Stimulated activated CD4-positive, alpha-beta T cell treated with anti-CD3 and anti-CD28 coated beads, TNF-alpha, amount 100 ng/mL, for 48 hours (primary cell): ENCODE measurements around the gene CDK12.
"Not testable (repeated sequence)": the region's sequence is repeated elsewhere in the genome, so short reads cannot be mapped to it uniquely, and the experiment has no call there.

Source experiments
- DNase-seq, 3 donors: peaks; one replicate each; pipeline ENCODE4 v3.0.0-alpha.2; 2020; ENCODE audit warnings: low read depth in 3 of 3

Gene CDK12

DNA sequence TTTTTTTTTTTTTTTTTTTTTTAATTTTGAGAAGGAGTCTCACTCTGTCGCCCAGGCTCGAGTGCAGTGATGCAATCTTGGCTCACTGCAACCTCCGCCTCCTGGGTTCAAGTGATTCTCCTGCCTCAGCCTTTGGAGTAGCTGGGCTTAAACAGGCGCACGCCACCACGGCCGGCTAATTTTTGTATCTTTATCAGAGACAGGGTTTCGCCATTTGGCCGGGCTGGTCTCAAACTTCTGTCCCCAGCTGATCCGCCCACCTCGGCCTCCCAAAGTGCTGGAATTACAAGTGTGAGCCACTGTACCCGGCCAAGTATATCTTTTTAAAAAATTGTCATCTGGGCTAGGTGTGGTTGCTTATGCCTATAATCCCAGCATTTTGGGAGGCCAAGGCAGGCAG is 35.6 kb downstream of the CDK12 start:
- not testable (repeated sequence) for DNase-seq

- no peak for DNase-seq
These were observed 46.2 kb downstream of the CDK12 start for GRCh38 chr17:39507511-39507910.

DNA sequence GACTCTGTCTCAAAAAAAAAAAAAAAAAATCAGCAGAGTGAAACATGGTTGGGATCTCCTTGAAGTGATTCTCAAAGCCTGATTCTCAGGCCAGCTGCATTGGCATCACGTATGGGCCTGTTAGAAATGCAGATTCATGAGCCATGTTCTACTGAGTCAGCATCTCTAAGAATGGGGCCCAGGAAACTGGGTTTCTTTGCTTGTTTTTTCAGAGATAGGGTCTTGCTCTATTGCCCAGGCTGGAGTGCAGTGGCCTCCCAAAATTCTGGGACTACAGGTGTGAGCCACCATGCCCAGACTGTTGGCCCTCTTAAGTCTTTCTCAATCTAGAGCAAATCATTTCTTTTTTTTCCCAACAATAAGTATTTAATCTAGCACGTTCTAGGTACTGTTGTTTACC is 47.7 kb downstream of the CDK12 start:
- no peak for DNase-seq

GRCh38 chr17:39513309-39513708 is 52.0 kb downstream of the CDK12 start:
- no peak for DNase-seq

DNA sequence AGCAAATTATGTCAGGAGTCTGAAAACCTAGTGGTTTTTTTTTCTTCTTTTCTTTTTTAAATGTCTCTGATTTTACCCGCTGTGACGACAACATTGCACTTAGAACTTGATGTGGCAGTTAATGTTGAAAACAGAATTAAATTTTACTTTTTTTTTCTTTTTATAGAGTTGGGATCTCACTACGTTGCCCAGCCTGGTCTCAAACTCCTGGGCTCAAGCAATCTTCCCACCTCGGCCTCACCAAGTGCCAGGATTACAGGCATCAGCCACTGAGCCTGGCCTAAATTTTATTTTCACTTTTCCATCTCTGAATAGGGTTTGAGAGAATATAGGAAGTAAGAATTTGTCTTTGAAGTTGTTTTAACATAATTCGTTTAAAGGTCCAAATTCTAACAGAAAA is 52.6 kb downstream of the CDK12 start:
- DNase-seq, result no peak

DNA sequence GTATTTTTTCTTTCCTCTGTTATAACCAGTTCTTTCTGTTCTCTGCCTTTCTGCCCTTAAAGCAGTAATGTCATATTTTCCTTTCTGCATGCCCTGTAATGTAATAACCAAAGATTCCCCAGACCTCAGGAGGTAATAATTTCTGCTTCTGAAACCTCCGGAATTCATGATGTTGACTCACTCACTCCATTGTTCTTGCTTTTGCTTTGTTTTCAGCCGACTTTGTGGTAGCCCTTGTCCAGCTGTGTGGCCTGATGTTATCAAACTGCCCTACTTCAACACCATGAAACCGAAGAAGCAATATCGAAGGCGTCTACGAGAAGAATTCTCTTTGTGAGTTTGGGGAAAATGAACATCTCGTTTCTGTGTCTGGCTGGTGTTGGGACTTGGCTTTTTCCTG is 55.9 kb downstream of the CDK12 start:
- no peak for DNase-seq

DNA sequence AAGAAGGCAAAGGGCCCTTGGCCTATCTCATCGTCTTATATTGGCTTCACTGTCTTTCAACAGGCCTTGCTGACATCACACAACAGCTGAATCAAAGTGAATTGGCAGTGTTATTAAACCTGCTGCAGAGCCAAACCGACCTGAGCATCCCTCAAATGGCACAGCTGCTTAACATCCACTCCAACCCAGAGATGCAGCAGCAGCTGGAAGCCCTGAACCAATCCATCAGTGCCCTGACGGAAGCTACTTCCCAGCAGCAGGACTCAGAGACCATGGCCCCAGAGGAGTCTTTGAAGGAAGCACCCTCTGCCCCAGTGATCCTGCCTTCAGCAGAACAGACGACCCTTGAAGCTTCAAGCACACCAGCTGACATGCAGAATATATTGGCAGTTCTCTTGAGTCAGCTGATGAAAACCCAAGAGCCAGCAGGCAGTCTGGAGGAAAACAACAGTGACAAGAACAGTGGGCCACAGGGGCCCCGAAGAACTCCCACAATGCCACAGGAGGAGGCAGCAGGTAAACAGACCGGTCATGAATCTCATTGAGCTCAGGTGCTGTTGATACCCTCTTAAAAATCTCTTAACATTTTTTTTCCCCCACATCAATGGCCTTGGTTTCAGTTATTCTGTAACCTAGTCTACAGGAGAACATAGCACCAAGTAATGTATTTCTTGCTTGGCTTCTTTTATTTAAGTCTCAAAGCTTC is 64.7 kb downstream of the CDK12 start:
- no peak for DNase-seq

GRCh38 chr17:39527220-39527813 is 66.0 kb downstream of the CDK12 start:
- no peak for DNase-seq

DNA sequence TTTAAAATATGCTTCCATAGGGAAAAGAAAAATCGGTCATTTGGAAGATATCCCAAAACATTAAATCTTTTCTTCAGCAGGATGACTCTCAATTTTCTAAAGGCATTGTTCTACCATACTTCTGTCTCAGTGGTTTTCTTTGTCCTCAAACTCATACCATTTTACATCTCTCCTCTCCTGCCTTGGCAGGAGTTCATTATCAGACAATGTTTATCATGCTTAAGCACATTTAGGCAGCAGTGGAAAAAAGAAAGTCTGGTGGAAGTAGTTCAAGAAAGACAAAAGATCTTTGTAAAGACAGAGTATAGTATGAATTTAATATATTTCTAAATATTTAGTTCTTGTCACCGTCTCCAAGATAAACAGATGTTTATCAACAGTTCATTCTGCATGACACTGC is 68.2 kb downstream of the CDK12 start:
- no peak for DNase-seq

DNA sequence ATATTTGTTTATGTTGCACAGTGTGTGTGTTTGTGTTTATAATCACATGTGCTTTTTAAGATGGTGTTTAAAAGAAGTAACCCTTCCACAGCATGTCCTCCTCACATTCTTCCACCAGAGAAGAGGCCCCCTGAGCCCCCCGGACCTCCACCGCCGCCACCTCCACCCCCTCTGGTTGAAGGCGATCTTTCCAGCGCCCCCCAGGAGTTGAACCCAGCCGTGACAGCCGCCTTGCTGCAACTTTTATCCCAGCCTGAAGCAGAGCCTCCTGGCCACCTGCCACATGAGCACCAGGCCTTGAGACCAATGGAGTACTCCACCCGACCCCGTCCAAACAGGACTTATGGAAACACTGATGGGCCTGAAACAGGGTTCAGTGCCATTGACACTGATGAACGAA is 69.2 kb downstream of the CDK12 start:
- DNase-seq, result no peak

- DNase-seq, result no peak
These were observed 70.0 kb downstream of the CDK12 start for GRCh38 chr17:39531252-39531651.

GRCh38 chr17:39533891-39534290 is 72.6 kb downstream of the CDK12 start:
- DNase-seq, result no peak

- no peak for DNase-seq
These were observed 73.6 kb downstream of the CDK12 start for GRCh38 chr17:39534768-39535405.

DNA sequence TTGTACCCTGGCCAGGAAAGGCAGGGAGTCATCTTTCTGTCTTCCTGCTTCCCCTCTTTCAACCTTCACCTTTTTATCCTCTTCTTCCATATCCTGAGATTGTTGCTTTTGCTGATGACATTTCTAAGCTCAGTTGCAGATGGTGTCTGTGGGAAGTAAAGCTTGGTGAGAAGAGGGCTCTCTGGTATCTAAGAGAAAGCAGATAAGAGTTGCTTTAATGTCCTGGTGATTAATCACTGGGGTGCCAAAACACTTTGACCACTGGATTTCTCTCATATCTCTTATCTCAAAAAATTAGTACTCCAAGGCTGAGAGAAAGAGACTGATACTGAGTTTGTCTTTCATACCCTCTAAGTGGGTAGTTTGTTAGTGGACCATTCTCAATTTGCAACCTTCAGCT is 75.2 kb downstream of the CDK12 start:
- no peak for DNase-seq

DNA sequence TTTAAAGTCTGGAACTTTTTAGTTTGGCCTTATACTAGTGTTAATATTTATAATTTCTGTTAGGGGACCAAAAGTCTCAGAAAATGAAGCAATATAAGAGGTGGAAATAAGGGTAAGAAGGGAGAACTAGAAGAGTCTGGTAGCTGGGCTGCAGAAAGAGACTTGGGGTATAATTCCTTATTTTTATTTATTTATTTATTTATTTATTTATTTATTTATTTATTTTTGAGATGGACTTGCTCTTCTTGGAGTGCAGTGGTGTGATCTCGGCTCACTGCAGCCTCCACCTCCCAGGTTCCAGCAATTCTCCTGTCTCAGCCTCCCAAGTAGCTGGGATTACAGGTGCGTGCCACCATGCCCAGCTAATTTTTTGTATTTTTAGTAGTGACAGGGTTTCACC is 76.1 kb downstream of the CDK12 start:
- DNase-seq, result not testable (repeated sequence)

DNA sequence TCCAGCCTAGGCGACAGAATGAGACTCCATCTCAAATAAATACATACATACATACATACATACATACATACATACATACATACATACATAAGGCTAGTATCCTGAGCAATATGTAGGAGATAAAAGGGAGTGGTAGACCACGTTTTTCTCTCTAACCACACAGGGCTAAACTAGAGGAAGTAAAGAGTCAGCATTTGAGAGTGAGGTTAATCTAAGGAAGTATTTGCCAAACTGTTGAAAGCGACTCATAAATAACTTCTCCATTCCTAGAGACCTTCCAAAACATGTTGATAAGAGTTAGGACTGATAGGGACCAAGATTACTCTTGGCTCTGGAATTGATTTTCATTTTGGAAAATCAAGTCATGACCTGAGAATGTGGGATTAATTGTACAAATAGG is 77.6 kb downstream of the CDK12 start:
- DNase-seq, result no peak

- DNase-seq, result no peak
These were observed 79.3 kb downstream of the CDK12 start for GRCh38 chr17:39540611-39541010.

- DNase-seq, result no peak
These were observed 80.4 kb downstream of the CDK12 start for GRCh38 chr17:39541652-39542051.

DNA sequence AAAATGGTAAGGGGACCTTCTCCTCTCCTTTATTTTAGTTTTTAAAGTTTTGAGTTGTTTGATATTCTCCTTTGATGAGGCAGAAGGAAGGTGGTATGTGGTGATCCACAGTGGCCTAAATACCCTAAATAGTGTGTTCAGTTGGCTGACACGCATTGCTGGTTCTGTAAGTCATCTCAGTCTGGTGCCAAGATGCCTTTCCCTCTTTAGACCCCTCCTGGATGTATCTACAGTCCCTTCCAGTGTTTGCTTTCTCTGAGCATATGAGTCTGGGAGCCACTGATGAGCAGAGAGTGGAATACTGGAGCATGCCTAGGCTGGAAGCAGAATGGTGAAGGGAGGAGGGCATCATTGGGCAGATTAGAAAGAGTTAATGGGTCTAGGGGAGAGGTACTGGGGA is 81.9 kb downstream of the CDK12 start:
- no peak for DNase-seq

- no peak for DNase-seq
These were observed 82.4 kb downstream of the CDK12 start for GRCh38 chr17:39543664-39544063.

DNA sequence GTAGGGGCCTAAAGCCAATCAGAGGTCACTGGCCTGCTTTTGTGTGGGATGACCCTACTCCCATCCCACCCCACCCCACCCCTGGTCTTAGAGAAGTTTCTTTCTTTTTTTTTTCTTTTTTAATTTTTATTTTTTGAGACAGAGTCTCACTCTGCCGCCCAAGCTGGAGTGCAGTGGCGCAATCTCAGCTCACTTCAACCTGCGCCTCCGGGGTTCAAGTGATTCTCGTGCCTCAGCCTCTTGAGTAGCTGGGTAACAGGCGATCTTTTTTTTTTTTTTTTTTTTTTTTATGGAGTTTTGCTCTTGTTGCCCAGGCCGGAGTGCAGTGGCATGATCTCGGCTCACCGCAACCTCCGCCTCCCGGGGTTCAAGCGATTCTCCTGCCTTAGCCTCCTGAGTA is 83.1 kb downstream of the CDK12 start:
- not testable (repeated sequence) for DNase-seq

DNA sequence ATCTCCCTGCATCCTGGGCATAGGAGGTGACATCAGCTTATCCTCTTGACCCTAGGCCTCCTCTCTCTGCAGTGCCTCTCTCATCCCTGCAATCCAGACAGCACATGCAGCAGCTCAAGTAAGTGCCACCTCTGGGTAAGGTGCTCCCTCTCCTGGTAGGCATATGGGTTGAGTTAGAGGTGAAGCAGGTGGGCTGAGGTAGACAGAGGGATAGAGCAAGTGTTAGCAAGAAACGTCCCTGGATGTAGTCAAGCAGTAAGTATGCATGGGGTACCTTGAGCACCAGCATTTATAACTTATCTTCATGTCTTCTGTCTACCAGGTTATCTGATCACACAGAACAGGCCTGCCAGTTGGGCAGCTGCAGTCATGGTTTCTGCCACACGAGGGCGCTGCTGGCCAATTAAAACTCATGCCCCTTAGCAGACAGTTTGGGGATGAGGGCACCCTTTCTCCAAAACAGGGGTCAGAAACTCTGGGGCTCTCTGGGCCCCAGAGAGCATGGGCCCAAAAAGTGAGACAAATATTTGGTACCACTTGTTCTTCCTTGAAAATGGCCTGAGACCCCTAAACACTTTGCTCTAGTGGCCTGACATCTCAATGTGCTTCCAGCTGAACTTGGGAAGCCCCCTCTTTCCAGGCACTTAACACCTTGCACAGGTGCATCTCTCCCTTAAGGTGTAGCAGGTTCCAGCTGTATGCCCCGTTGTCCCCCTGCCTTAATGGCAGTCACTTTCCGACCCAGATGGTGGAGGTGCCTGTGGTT is 86.6 kb downstream of the CDK12 start:
- peak; percentile 53 to 62 (median 54) for DNase-seq
